ENCODE data around the gene PRRT1B. TPM values are rescaled to one million over a fixed set of nuclear protein-coding genes. Genes with fewer than 3 reads are reported as not detected.

Gene PRRT1B
- polyA plus RNA-seq, 3 donors: not detected

GRCh38 chr9:131593936-131594665 lies 48.8 kb downstream of the PRRT1B start:
- no peak for TF ChIP-seq CTCF (IDR thresholded peaks at IDR 0.05)

GRCh38 chr9:131594906-131595665 lies 49.8 kb downstream of the PRRT1B start:
- Mint-ChIP-seq H3K4me3 (no peak overlapping the region), H3K27ac (peak overlapping the region in 5 of 7 donors; percentile 35 to 63 (median 51)), H3K36me3 (peaks cover 77 to 88% of the 10 kb centered on the region in 2 donors), H3K27me3 (ENCODE audit: low read depth in 3 of 3) (peaks cover 0 to 2% (median 0%) of the 10 kb centered on the region in 3 donors), H3K4me1 (peaks cover 73% of the 10 kb centered on the region), H3K9me3 (no peaks in the 10 kb centered on the region)
- peak in 1 of 3 donors; percentile 33 for DNase-seq
- no peak overlapping the region for H2AFZ ChIP-seq (ENCODE audit: insufficient read depth, low read depth, low read length, poor library complexity, severe bottlenecking)
- H3K36me3 ChIP-seq (replicated peaks in 1 of 2; ENCODE audit: control insufficient read depth in 1 of 2, insufficient read depth in 2 of 2, low read length in 2 of 2): peaks cover 53 to 75% of the 10 kb centered on the region in 2 donors
- no peaks in the 10 kb centered on the region for H3K27me3 ChIP-seq (ENCODE audit: control insufficient read depth in 2 of 2, insufficient read depth in 2 of 2, low read length in 2 of 2)
- H3K4me1 ChIP-seq (ENCODE audit: control insufficient read depth in 1 of 2, insufficient read depth in 2 of 2, low read length in 2 of 2): peaks cover 67 to 79% of the 10 kb centered on the region in 2 donors
- 53% methylated on average over 9 of the region's 20 CpGs for WGBS (ENCODE audit: insufficient coverage)
- H3K4me2 ChIP-seq (replicated peaks; ENCODE audit: extremely low read depth, low read length, poor library complexity, severe bottlenecking): no peak overlapping the region
- no peak overlapping the region for H3K4me3 ChIP-seq (replicated peaks in 1 of 3; ENCODE audit: low read depth in 2 of 3, low read length in 3 of 3)
- TF ChIP-seq CTCF (IDR thresholded peaks at IDR 0.05): no peak
- H3K9ac ChIP-seq (ENCODE audit: insufficient read depth, low read length, poor library complexity, severe bottlenecking): peak overlapping the region; percentile 1
- H3K79me2 ChIP-seq (ENCODE audit: insufficient read depth, low read length): peaks cover 6% of the 10 kb centered on the region
- H4K20me1 ChIP-seq (ENCODE audit: insufficient read depth, low read length): peaks cover 30% of the 10 kb centered on the region
- no peaks in the 10 kb centered on the region for H3K9me3 ChIP-seq (replicated peaks in 1 of 2; ENCODE audit: control insufficient read depth in 1 of 2, insufficient read depth in 1 of 2, low read length in 2 of 2)
- peak overlapping the region in 1 of 2 donors; percentile 44 for H3K27ac ChIP-seq (ENCODE audit: low read depth in 1 of 2, low read length in 2 of 2)
- intact Hi-C loops (cut with micrococcal nuclease): loop anchor here (5.0 kb wide), 2 partner anchors 52 to 147 kb away; partner anchors contain the start of gene RAPGEF1 (in 1 of the 2)

More at GRCh38 chr9:131593936-131594665, 48.8 kb downstream of the PRRT1B start:
- no peak overlapping the region for H3K9ac ChIP-seq (ENCODE audit: insufficient read depth, low read length, poor library complexity, severe bottlenecking)
- H3K79me2 ChIP-seq (ENCODE audit: insufficient read depth, low read length): peaks cover 6% of the 10 kb centered on the region
- peaks cover 35% of the 10 kb centered on the region for H4K20me1 ChIP-seq (ENCODE audit: insufficient read depth, low read length)
- Mint-ChIP-seq H3K4me1 (peaks cover 69% of the 10 kb centered on the region), H3K27ac (no peak overlapping the region), H3K9me3 (no peaks in the 10 kb centered on the region), H3K36me3 (peaks cover 76 to 88% of the 10 kb centered on the region in 2 donors), H3K27me3 (ENCODE audit: low read depth in 3 of 3) (peaks cover 0 to 2% (median 0%) of the 10 kb centered on the region in 3 donors), H3K4me3 (no peak overlapping the region)
- WGBS (ENCODE audit: insufficient coverage): 90% methylated on average over 21 of the region's 21 CpGs
- no peak overlapping the region for H3K4me2 ChIP-seq (replicated peaks; ENCODE audit: extremely low read depth, low read length, poor library complexity, severe bottlenecking)
- intact Hi-C loops (cut with micrococcal nuclease): loop anchor here in 1 of 2 donors (5.0 kb wide), 1 partner anchor 148 kb away; the partner anchor contains the start of gene RAPGEF1
- no peaks in the 10 kb centered on the region for H3K27me3 ChIP-seq (ENCODE audit: control insufficient read depth in 2 of 2, insufficient read depth in 2 of 2, low read length in 2 of 2)
- peaks cover 65 to 74% of the 10 kb centered on the region in 2 donors for H3K4me1 ChIP-seq (ENCODE audit: control insufficient read depth in 1 of 2, insufficient read depth in 2 of 2, low read length in 2 of 2)
- no peaks in the 10 kb centered on the region for H3K9me3 ChIP-seq (replicated peaks in 1 of 2; ENCODE audit: control insufficient read depth in 1 of 2, insufficient read depth in 1 of 2, low read length in 2 of 2)
- H3K27ac ChIP-seq (ENCODE audit: low read depth in 1 of 2, low read length in 2 of 2): peak overlapping the region in 1 of 2 donors; percentile 9
- no peak for DNase-seq
- no peak overlapping the region for H3K4me3 ChIP-seq (replicated peaks in 1 of 3; ENCODE audit: low read depth in 2 of 3, low read length in 3 of 3)
- H3K36me3 ChIP-seq (replicated peaks in 1 of 2; ENCODE audit: control insufficient read depth in 1 of 2, insufficient read depth in 2 of 2, low read length in 2 of 2): peaks cover 62 to 79% of the 10 kb centered on the region in 2 donors
- no peak overlapping the region for H2AFZ ChIP-seq (ENCODE audit: insufficient read depth, low read depth, low read length, poor library complexity, severe bottlenecking)
